ENCODE data around the gene KRT84.

GRCh38 chr12:52414936-52415335 is 29.5 kb upstream of the KRT84 start:
- TF ChIP-seq POLR2AphosphoS5 (IDR thresholded peaks at IDR 0.05; ENCODE audit: low read depth, low read length) (no peak), POLR2A (IDR thresholded peaks at IDR 0.05; ENCODE audit: low read depth, low read length) (no peak)
